ENCODE results near the gene CBLB.

CBLB gene

GRCh38 chr3:105904678-105905284, 36.0 kb upstream of the CBLB start:
- no peaks in the 10 kb centered on the region for H4K20me1 ChIP-seq (ENCODE audit: insufficient read depth, low read length)
- H3K27me3 ChIP-seq (ENCODE audit: insufficient read depth, low read length, poor library complexity) = no peaks in the 10 kb centered on the region
- TF ChIP-seq EZH2 (IDR thresholded peaks at IDR 0.05; ENCODE audit: borderline replicate concordance, low read depth, low read length, severe bottlenecking) (no peak), CTCF (IDR thresholded peaks at IDR 0.05; ENCODE audit: borderline replicate concordance, extremely low read depth, low read length, poor library complexity, severe bottlenecking) (no peak)
- H3K4me2 ChIP-seq (ENCODE audit: insufficient read depth, low read length) = no peak overlapping the region
- ATAC-seq (ENCODE audit: insufficient read depth, low read depth) (no peak), DNase-seq (no peak)
- H2AFZ ChIP-seq (ENCODE audit: low read depth, low read length) = no peak overlapping the region
- H3K4me1 ChIP-seq (ENCODE audit: insufficient read depth, low read length) = no peaks in the 10 kb centered on the region
- no peak overlapping the region for H3K9ac ChIP-seq (ENCODE audit: low read depth, low read length)
- H3K79me2 ChIP-seq (ENCODE audit: insufficient read depth, low read length) = no peaks in the 10 kb centered on the region
- no peaks in the 10 kb centered on the region for H3K36me3 ChIP-seq (ENCODE audit: insufficient read depth, low read length)
- no peak overlapping the region for H3K4me3 ChIP-seq (ENCODE audit: low read depth in 1 of 2, low read length in 2 of 2)
- no peaks in the 10 kb centered on the region for H3K9me3 ChIP-seq (ENCODE audit: insufficient read depth, low read length, severe bottlenecking)
- no peak overlapping the region for H3K27ac ChIP-seq (ENCODE audit: low read length)

GRCh38 chr3:105904251-105904650, 35.4 kb upstream of the CBLB start:
- H3K79me2 ChIP-seq (ENCODE audit: insufficient read depth, low read length) = no peaks in the 10 kb centered on the region
- H3K9ac ChIP-seq (ENCODE audit: low read depth, low read length) = no peak overlapping the region
- no peaks in the 10 kb centered on the region for H3K36me3 ChIP-seq (ENCODE audit: insufficient read depth, low read length)
- H2AFZ ChIP-seq (ENCODE audit: low read depth, low read length) = no peak overlapping the region
- H3K4me2 ChIP-seq (ENCODE audit: insufficient read depth, low read length) = no peak overlapping the region
- no peak overlapping the region for H3K27ac ChIP-seq (ENCODE audit: low read length)
- no peaks in the 10 kb centered on the region for H3K27me3 ChIP-seq (ENCODE audit: insufficient read depth, low read length, poor library complexity)
- no peak for ATAC-seq (ENCODE audit: insufficient read depth, low read depth)
- H3K9me3 ChIP-seq (ENCODE audit: insufficient read depth, low read length, severe bottlenecking) = no peaks in the 10 kb centered on the region
- H4K20me1 ChIP-seq (ENCODE audit: insufficient read depth, low read length) = no peaks in the 10 kb centered on the region
- no peak overlapping the region for H3K4me3 ChIP-seq (ENCODE audit: low read depth in 1 of 2, low read length in 2 of 2)
- H3K4me1 ChIP-seq (ENCODE audit: insufficient read depth, low read length) = no peaks in the 10 kb centered on the region
- TF ChIP-seq EZH2 (IDR thresholded peaks at IDR 0.05; ENCODE audit: borderline replicate concordance, low read depth, low read length, severe bottlenecking) = no peak
- TF ChIP-seq CTCF (IDR thresholded peaks at IDR 0.05; ENCODE audit: borderline replicate concordance, extremely low read depth, low read length, poor library complexity, severe bottlenecking) = no peak
- DNase-seq = no peak

- Histone ChIP-seq H3K9me3 (ENCODE audit: insufficient read depth, low read length, severe bottlenecking) (no peaks in the 10 kb centered on the region), H4K20me1 (ENCODE audit: insufficient read depth, low read length) (no peaks in the 10 kb centered on the region), H3K4me1 (ENCODE audit: insufficient read depth, low read length) (no peaks in the 10 kb centered on the region), H2AFZ (ENCODE audit: low read depth, low read length) (no peak overlapping the region), H3K4me3 (ENCODE audit: low read depth in 1 of 2, low read length in 2 of 2) (no peak overlapping the region), H3K27ac (ENCODE audit: low read length) (no peak overlapping the region), H3K79me2 (ENCODE audit: insufficient read depth, low read length) (no peaks in the 10 kb centered on the region), H3K27me3 (ENCODE audit: insufficient read depth, low read length, poor library complexity) (no peaks in the 10 kb centered on the region), H3K36me3 (ENCODE audit: insufficient read depth, low read length) (no peaks in the 10 kb centered on the region), H3K9ac (ENCODE audit: low read depth, low read length) (no peak overlapping the region), H3K4me2 (ENCODE audit: insufficient read depth, low read length) (no peak overlapping the region)
- ATAC-seq (ENCODE audit: insufficient read depth, low read depth) (no peak), DNase-seq (no peak)
- TF ChIP-seq CTCF (IDR thresholded peaks at IDR 0.05; ENCODE audit: borderline replicate concordance, extremely low read depth, low read length, poor library complexity, severe bottlenecking) (no peak), EZH2 (IDR thresholded peaks at IDR 0.05; ENCODE audit: borderline replicate concordance, low read depth, low read length, severe bottlenecking) (no peak)
Measured at GRCh38 chr3:105899516-105899915, 30.7 kb upstream of the CBLB start.
